GM12878 (cell line): ENCODE results near the gene RND1. TPM values are rescaled to one million over a fixed set of nuclear protein-coding genes. Genes with fewer than 3 reads are reported as not detected.

ENCODE experiments used
- BCL3 ChIP-seq: IDR thresholded peaks from 2 replicates; pipeline ENCODE4 v1.6.1; 2011; ENCODE audit warnings: borderline replicate concordance, low read depth, mild to moderate bottlenecking, moderate library complexity, low read length; ENCODE audit not compliant: insufficient read depth, poor library complexity, severe bottlenecking
- BCLAF1 ChIP-seq: fragments of 450-650 bp; IDR thresholded peaks from 2 replicates; pipeline ENCODE4 v1.6.1; 2017; ENCODE audit warnings: antibody characterized with exemption, mild to moderate bottlenecking, moderate library complexity
- BHLHE40 ChIP-seq, 2 experiments: fragments of 450-650 bp in 1 of 2; IDR thresholded peaks; 2 replicates each; pipeline ENCODE4 v1.6.1; 2011 to 2017; ENCODE audit warnings: low read depth in 2 of 2, borderline replicate concordance in 1 of 2, improper control_type of control experiment in 1 of 2, low read length in 1 of 2, mild to moderate bottlenecking in 1 of 2
- BRCA1 ChIP-seq: IDR thresholded peaks from 2 replicates; pipeline ENCODE4 v1.6.1; 2011; ENCODE audit warnings: low read depth, low read length, improper control_type of control experiment
- CTCF ChIP-seq, 3 experiments: IDR thresholded peaks in 2 of 3; conservative IDR thresholded peaks in 1 of 3; 2 replicates each; pipeline ENCODE4 v1.5.1; 2011; ENCODE audit warnings: low read depth in 3 of 3, low read length in 3 of 3, mild to moderate bottlenecking in 3 of 3, control low read depth in 2 of 3, moderate library complexity in 2 of 3, inconsistent platforms in 1 of 3, mixed read lengths in 1 of 3; ENCODE audit not compliant: control insufficient read depth in 2 of 3, insufficient read depth in 1 of 3; ENCODE audit errors: extremely low read depth in 1 of 3
- IRF3 ChIP-seq: fragments of 450-650 bp; IDR thresholded peaks from 2 replicates; pipeline ENCODE4 v1.6.1; 2014; ENCODE audit warnings: mild to moderate bottlenecking
- POLR2AphosphoS5 ChIP-seq: IDR thresholded peaks from 2 replicates; pipeline ENCODE4 v1.6.1; 2011; ENCODE audit warnings: mild to moderate bottlenecking, low read length, inconsistent platforms
- SUZ12 ChIP-seq: fragments of 200-600 bp; sonication (generic); IDR thresholded peaks from one replicate; pipeline ENCODE4 v1.6.1; 2018; ENCODE audit warnings: antibody characterized with exemption, mild to moderate bottlenecking; ENCODE audit not compliant: unreplicated experiment
- TCF7 ChIP-seq: IDR thresholded peaks from 2 replicates; pipeline ENCODE4 v1.6.1; 2014; ENCODE audit warnings: antibody characterized with exemption, borderline replicate concordance
- ZSCAN29 ChIP-seq: fragments of 450-650 bp; IDR thresholded peaks from 2 replicates; pipeline ENCODE4 v1.6.1; 2017; ENCODE audit warnings: mild to moderate bottlenecking, moderate library complexity
- polyA plus RNA-seq, 11 experiments: library from polyadenylated mRNA; depleted of rRNA in 4 of 11; unstranded in 6 of 11; stranded (reverse) in 5 of 11; fragments of >200 nt; fragmentation: Nextera tagmentation in 4 of 11; fragmentation: Illumina TruSeq in 1 of 11; extraction: Ambion mirVana in 4 of 11; extraction: Trizol in 1 of 11; gene quantifications; 1 replicate in 1 of 11; 2 replicates in 10 of 11; pipeline versions ENCODE4 v1.2.1 to v1.2.3, GENCODE V29; 2011 to 2016; ENCODE audit warnings: inconsistent platforms in 2 of 11, missing spikeins in 2 of 11, low read depth in 1 of 11
- total RNA-seq, 4 experiments: library from RNA; depleted of rRNA in 3 of 4; stranded (reverse); fragments of >200 nt in 3 of 4; fragmentation: Illumina TruSeq in 1 of 4; extraction: Trizol in 1 of 4; gene quantifications; 2 replicates each; pipeline versions ENCODE4 v1.2.1 to v1.2.3, GENCODE V29; 2013 to 2021
- TF ChIP-seq, protein P1 (sequence below): fragments of 150-350 bp; IDR thresholded peaks from 2 replicates; pipeline ENCODE4 v1.6.1; 2016; ENCODE audit warnings: low read depth, low read length
- TF ChIP-seq, protein P2 (sequence below): fragments of 450-650 bp; IDR thresholded peaks from 2 replicates; pipeline ENCODE4 v1.6.1; 2017; ENCODE audit warnings: mild to moderate bottlenecking, low read depth, inconsistent platforms; ENCODE audit not compliant: poor library complexity, severe bottlenecking

RND1 gene
- total and polyA plus RNA-seq, 10 of the 15 experiments (the other 5 are each of a cell fraction or from before 2014, with no cell fraction given): 0.24 to 5.1 (median 1.5) TPM

DNA sequence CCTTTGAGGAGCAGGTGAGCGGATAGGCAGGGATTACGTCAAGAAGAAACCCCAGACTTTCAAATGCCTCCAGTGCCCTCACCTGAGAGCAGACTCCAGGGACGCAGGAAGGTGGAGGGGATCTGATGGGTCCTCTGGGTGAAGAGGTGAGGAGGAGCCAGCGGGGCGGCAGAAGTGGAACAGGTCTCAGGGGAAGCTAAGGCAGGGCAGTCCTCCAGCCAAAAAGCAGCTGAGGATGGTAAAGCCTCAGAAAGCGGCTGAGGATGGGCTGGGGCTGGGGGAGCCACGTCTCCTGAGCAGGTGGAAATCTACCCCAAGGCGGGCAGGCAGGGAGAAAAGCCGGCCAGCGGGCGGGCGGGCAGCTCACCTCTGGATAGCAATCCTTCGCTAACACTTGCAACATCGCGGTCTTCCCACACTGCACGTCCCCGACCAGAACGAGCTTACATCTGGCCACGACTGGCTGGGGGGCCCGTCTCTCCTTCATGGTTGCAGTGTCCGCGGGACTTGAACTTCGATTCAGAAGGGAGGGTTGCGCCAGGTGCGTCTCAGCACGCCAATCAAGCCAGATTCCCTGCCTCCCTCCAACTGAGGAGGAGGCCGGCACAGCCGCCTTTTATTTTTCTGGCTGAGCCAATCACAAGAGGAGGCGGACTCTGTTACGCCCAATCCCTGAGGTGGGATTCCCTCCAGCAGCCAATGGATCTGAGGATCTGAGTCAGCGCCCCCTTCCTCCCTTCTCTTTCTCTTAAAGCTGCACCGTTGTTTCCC lies at the start of gene RND1 (continued):
- TF ChIP-seq, protein P1, sequence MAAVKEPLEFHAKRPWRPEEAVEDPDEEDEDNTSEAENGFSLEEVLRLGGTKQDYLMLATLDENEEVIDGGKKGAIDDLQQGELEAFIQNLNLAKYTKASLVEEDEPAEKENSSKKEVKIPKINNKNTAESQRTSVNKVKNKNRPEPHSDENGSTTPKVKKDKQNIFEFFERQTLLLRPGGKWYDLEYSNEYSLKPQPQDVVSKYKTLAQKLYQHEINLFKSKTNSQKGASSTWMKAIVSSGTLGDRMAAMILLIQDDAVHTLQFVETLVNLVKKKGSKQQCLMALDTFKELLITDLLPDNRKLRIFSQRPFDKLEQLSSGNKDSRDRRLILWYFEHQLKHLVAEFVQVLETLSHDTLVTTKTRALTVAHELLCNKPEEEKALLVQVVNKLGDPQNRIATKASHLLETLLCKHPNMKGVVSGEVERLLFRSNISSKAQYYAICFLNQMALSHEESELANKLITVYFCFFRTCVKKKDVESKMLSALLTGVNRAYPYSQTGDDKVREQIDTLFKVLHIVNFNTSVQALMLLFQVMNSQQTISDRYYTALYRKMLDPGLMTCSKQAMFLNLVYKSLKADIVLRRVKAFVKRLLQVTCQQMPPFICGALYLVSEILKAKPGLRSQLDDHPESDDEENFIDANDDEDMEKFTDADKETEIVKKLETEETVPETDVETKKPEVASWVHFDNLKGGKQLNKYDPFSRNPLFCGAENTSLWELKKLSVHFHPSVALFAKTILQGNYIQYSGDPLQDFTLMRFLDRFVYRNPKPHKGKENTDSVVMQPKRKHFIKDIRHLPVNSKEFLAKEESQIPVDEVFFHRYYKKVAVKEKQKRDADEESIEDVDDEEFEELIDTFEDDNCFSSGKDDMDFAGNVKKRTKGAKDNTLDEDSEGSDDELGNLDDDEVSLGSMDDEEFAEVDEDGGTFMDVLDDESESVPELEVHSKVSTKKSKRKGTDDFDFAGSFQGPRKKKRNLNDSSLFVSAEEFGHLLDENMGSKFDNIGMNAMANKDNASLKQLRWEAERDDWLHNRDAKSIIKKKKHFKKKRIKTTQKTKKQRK: no peak
- no peak for TF ChIP-seq ZSCAN29
- no peak for TF ChIP-seq TCF7
- no peak for TF ChIP-seq BCL3
- peak; percentile 100 for TF ChIP-seq POLR2AphosphoS5
- TF ChIP-seq BHLHE40 (IDR thresholded peaks at IDR 0.05; ENCODE audit: borderline replicate concordance in 1 of 2, low read depth in 2 of 2, low read length in 1 of 2): peak in 1 of 2 experiments; percentile 28; a peak in 1 of 4 replicates
- TF ChIP-seq SUZ12: no peak
- TF ChIP-seq, protein P2, sequence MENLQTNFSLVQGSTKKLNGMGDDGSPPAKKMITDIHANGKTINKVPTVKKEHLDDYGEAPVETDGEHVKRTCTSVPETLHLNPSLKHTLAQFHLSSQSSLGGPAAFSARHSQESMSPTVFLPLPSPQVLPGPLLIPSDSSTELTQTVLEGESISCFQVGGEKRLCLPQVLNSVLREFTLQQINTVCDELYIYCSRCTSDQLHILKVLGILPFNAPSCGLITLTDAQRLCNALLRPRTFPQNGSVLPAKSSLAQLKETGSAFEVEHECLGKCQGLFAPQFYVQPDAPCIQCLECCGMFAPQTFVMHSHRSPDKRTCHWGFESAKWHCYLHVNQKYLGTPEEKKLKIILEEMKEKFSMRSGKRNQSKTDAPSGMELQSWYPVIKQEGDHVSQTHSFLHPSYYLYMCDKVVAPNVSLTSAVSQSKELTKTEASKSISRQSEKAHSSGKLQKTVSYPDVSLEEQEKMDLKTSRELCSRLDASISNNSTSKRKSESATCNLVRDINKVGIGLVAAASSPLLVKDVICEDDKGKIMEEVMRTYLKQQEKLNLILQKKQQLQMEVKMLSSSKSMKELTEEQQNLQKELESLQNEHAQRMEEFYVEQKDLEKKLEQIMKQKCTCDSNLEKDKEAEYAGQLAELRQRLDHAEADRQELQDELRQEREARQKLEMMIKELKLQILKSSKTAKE: no peak
- peak; percentile 83 for TF ChIP-seq IRF3
- TF ChIP-seq BRCA1: no peak
- no peak for TF ChIP-seq BCLAF1
- 0 out of 6 replicates have a peak, but pooled peaks of 1 of the 3 experiments have one; percentile 5 for TF ChIP-seq CTCF (IDR thresholded peaks at IDR 0.05 in 2 of 3, conservative IDR thresholded peaks at IDR 0.05 in 1 of 3; ENCODE audit: control insufficient read depth in 2 of 3, extremely low read depth in 1 of 3, insufficient read depth in 1 of 3, low read depth in 3 of 3, low read length in 3 of 3)
